ENCODE data around the gene NINJ1. TPM values are rescaled to one million over a fixed set of nuclear protein-coding genes. Genes with fewer than 3 reads are reported as not detected.
A peak's percentile ranks its signal among the peaks of the same experiment; 100 is the strongest.

The NINJ1 gene
- total RNA-seq, 6 experiments from 2014 or later, result 35.6 to 103 (median 65.1) TPM

- no peak for TF ChIP-seq POLR2A (IDR thresholded peaks at IDR 0.05)
- no peak for TF ChIP-seq CTCF (IDR thresholded peaks at IDR 0.05)
- WGBS (ENCODE audit: insufficient coverage, low coverage, low lambda C conversion rate, missing lambda C conversion rate), result no CpG with 5 or more reads among the region's 13 CpGs
- intact Hi-C loops (cut with DNase I), result loop anchor here (5.0 kb wide), 2 partner anchors 133 to 143 kb away; no protein-coding TSS in a partner anchor
Observed at GRCh38 chr9:93164085-93164484, 30.0 kb upstream of the NINJ1 start.

DNA sequence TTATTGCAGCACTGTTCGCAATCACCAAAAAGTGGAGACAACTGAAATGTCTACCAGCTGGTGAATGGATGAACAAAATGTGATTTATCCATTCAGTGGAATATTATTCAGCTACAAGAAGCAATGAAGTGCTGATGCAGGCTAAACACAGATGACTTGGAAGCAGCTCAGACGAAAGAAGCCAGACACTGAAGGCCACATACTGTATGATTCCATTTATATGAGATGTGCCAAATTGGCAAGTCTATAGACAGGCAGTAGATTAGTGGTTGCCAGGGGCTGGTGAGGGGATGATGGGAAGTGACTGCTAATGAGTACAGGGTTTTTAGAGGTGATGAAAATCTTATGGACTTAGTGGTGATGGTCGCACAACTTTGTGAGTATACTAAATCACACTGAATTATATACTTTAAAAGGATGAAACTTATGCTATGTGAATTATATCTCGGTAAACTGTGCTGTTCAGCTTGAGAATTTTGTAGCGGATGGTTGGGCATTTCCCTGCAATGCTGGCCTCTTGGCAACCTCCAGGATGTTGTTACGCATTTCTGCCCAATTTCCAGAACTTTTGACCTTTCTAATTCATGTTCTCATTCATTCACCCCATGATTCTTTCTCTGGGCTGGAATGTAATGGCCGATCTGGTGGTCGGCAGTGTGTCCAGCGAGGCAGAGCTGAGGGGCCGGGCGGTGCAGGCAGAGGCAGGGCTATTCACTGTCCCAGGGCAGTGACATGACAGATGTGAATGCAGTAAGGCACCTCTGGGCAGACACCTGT is 27.9 kb upstream of the NINJ1 start:
- no peak for DNase-seq
- WGBS (ENCODE audit: insufficient coverage, low coverage, low lambda C conversion rate, missing lambda C conversion rate), result 53% methylated on average over 8 of the region's 11 CpGs

More at GRCh38 chr9:93164085-93164484, 30.0 kb upstream of the NINJ1 start:
- Histone ChIP-seq H3K36me3 (no peaks in the 10 kb centered on the region), H3K4me1 (peaks cover 0 to 21% (median 0%) of the 10 kb centered on the region in 4 donors), H3K9me3 (no peaks in the 10 kb centered on the region), H3K27me3 (no peaks in the 10 kb centered on the region), H3K4me3 (no peak overlapping the region), H3K27ac (no peak overlapping the region)
- no peak for ATAC-seq
- no peak for DNase-seq

DNA sequence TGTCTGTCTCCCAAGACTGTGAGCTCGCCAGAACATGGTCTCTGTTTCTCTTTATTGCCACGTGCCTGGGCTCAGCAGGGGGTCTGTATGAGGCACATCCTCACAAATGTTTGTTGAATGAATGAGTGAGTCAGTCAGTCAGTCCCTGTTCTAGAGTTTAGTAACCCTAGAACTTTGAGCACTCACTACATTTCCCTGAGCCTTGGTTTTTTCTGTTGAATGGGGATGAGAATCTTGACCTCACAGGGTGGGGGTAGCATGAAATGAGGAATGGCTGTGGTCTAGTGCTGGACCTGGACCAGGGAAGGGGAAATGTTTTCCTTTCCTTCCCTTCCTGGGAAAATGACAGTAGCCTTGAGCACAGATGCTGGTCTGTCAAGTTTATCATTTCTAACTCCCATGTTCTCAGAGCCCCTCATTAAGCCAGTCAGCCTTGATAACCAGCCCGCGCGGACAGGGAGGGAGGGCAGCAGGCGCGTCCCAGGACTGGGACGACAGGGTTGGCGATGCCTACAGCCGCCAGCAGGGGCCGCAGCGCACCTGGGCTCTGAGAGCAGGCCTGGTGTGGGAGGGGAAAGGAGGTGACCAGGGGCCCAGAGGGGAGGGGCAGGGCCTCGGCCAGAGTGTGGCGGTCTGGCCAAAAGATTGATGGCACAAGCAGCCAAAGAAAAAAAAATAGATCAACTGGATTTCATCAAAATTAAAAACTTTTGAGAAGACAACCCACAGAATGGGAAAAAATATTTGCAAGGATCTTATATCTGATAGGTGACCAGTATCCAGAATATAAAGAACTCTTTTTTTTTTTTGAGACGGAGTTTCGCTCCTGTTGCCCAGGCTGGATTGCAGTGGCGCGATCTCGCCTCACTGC is 25.8 kb upstream of the NINJ1 start:
- intact Hi-C loops (cut with DNase I), result loop anchor here (5.0 kb wide), 2 partner anchors 137 to 147 kb away; no protein-coding TSS in a partner anchor
- no peaks in the 10 kb centered on the region for H3K27me3 ChIP-seq
- TF ChIP-seq POLR2A (IDR thresholded peaks at IDR 0.05) (no peak), CTCF (IDR thresholded peaks at IDR 0.05) (peak; percentile 95 to 97 (median 96))
- H3K4me3 ChIP-seq, result no peak overlapping the region
- no peaks in the 10 kb centered on the region for H3K4me1 ChIP-seq
- H3K27ac ChIP-seq, result no peak overlapping the region
- no peaks in the 10 kb centered on the region for H3K9me3 ChIP-seq
- WGBS (ENCODE audit: insufficient coverage, low coverage, low lambda C conversion rate, missing lambda C conversion rate), result 14% methylated on average over 18 of the region's 19 CpGs
- no peaks in the 10 kb centered on the region for H3K36me3 ChIP-seq
- peak; percentile 88 to 90 (median 89) for DNase-seq
- ATAC-seq, result peak; percentile 97 to 100 (median 100)

More for the DNA sequence above, 27.9 kb upstream of the NINJ1 start:
- intact Hi-C loops (cut with DNase I), result loop anchor here (5.0 kb wide), 2 partner anchors 135 to 145 kb away; no protein-coding TSS in a partner anchor
- ATAC-seq, result no peak
- no peaks in the 10 kb centered on the region for H3K9me3 ChIP-seq
- no peak for TF ChIP-seq CTCF (IDR thresholded peaks at IDR 0.05)
- TF ChIP-seq POLR2A (IDR thresholded peaks at IDR 0.05), result no peak
- H3K36me3 ChIP-seq, result no peaks in the 10 kb centered on the region
- H3K27me3 ChIP-seq, result no peaks in the 10 kb centered on the region
- H3K4me3 ChIP-seq, result no peak overlapping the region
- peaks cover 0 to under 1% (median 0%) of the 10 kb centered on the region in 4 donors for H3K4me1 ChIP-seq
- no peak overlapping the region for H3K27ac ChIP-seq

- DNase-seq, result peak in 1 of 3 donors; percentile 54
- 55% methylated on average over 4 of the region's 11 CpGs for WGBS (ENCODE audit: insufficient coverage, low coverage, low lambda C conversion rate, missing lambda C conversion rate)
- no peaks in the 10 kb centered on the region for H3K36me3 ChIP-seq
- no peaks in the 10 kb centered on the region for H3K9me3 ChIP-seq
- H3K4me3 ChIP-seq, result no peak overlapping the region
- H3K27ac ChIP-seq, result no peak overlapping the region
- intact Hi-C loops (cut with DNase I), result no loop called here
- H3K4me1 ChIP-seq, result no peaks in the 10 kb centered on the region
- no peaks in the 10 kb centered on the region for H3K27me3 ChIP-seq
- TF ChIP-seq POLR2A (IDR thresholded peaks at IDR 0.05), result no peak
- peak in 3 of 4 donors; percentile 33 to 61 (median 44) for ATAC-seq
Observed at GRCh38 chr9:93156475-93157008, 22.5 kb upstream of the NINJ1 start.
